Prostate gland (tissue), 2 donors: Measurements from ENCODE around the gene FOXB1.

Experiments used
- POLR2AphosphoS5 ChIP-seq: sonication (generic); formaldehyde crosslinking; IDR thresholded peaks from one replicate; pipeline ENCODE4 v1.6.1; 2017; ENCODE audit warnings: antibody characterized with exemption
- TF ChIP-seq, protein P1 (sequence below), 4 experiments: fragments of 200-600 bp in 2 of 4; fragments of 450-650 bp in 2 of 4; sonication (generic) in 2 of 4; IDR thresholded peaks; 1 replicate in 3 of 4; 2 replicates in 1 of 4; pipeline ENCODE4 v1.5.1; 2016 to 2019; ENCODE audit warnings: antibody characterized with exemption in 4 of 4, mild to moderate bottlenecking in 2 of 4, moderate library complexity in 2 of 4

DNA sequence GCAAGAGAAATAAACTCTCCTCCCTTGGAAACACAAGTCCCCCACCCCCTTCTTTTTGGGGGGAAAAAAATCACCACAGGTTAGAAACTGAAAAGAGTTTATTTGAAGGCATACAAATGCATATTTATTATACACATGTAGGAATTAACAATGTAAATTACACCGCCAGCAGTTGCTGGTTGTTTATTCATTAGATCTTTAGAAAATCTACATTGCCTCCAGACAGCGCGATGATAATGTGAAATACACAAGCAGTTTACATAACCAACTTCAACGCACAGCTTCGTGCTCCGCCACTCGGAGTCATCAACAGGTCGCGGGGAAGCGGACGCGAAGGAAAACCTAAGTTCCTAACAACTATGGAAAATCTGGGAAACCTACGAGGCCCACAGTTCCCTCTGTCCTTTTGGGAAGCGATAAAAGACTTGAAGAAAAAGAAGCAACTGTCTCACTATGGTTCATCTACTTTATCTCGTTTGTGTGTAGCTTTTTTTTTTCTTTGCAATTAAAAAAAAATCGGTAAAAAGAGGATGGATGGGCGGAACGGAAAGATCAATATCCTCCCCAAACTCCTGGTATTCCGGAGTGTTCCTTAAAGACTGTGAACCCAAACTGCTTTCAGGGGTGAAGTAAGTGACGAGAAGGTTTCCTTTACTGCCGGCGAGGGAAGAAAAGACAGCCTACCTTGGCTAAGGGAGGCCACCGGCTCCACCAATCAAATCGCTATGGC is 8.4 kb upstream of the FOXB1 start:
- TF ChIP-seq, protein P1, sequence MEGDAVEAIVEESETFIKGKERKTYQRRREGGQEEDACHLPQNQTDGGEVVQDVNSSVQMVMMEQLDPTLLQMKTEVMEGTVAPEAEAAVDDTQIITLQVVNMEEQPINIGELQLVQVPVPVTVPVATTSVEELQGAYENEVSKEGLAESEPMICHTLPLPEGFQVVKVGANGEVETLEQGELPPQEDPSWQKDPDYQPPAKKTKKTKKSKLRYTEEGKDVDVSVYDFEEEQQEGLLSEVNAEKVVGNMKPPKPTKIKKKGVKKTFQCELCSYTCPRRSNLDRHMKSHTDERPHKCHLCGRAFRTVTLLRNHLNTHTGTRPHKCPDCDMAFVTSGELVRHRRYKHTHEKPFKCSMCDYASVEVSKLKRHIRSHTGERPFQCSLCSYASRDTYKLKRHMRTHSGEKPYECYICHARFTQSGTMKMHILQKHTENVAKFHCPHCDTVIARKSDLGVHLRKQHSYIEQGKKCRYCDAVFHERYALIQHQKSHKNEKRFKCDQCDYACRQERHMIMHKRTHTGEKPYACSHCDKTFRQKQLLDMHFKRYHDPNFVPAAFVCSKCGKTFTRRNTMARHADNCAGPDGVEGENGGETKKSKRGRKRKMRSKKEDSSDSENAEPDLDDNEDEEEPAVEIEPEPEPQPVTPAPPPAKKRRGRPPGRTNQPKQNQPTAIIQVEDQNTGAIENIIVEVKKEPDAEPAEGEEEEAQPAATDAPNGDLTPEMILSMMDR (IDR thresholded peaks at IDR 0.05): no peak
- no peak for TF ChIP-seq POLR2AphosphoS5
